ENCODE measurements around the gene DHPS.
A peak's percentile ranks its signal among the peaks of the same experiment; 100 is the strongest.

The DHPS gene

GRCh38 chr19:12675940-12676339, 5.7 kb downstream of the DHPS start:
- DNase-seq (ENCODE audit: low read depth in 1 of 2, low spot score in 1 of 2) = no peak

GRCh38 chr19:12675399-12675798, 6.3 kb downstream of the DHPS start:
- no peak for DNase-seq (ENCODE audit: low read depth in 1 of 2, low spot score in 1 of 2)

GRCh38 chr19:12672744-12673143, 8.9 kb downstream of the DHPS start:
- no peak for DNase-seq (ENCODE audit: low read depth in 1 of 2, low spot score in 1 of 2)

- DNase-seq (ENCODE audit: low read depth in 1 of 2, low spot score in 1 of 2) = no peak
Measured at GRCh38 chr19:12670159-12670928, 11.3 kb downstream of the DHPS start.

- DNase-seq (ENCODE audit: low read depth in 1 of 2, low spot score in 1 of 2) = peak; percentile 54 to 62
Measured at GRCh38 chr19:12669270-12670158, 12.2 kb downstream of the DHPS start.

GRCh38 chr19:12668932-12669269, 12.8 kb downstream of the DHPS start:
- peak; percentile 29 to 49 for DNase-seq (ENCODE audit: low read depth in 1 of 2, low spot score in 1 of 2)

GRCh38 chr19:12668346-12668745, 13.3 kb downstream of the DHPS start:
- DNase-seq (ENCODE audit: low read depth in 1 of 2, low spot score in 1 of 2) = no peak

GRCh38 chr19:12667731-12668302, 13.9 kb downstream of the DHPS start:
- no peak for DNase-seq (ENCODE audit: low read depth in 1 of 2, low spot score in 1 of 2)

- DNase-seq (ENCODE audit: low read depth in 1 of 2, low spot score in 1 of 2) = peak; percentile 67 to 81
Measured at GRCh38 chr19:12666265-12667048, 15.2 kb downstream of the DHPS start, which contains the start of the genes MAN2B1 and WDR83. MAN2B1 (minus strand) TSS chr19:12666742; CDS start chr19:12666701, 41 bp downstream. WDR83 (plus strand) TSS chr19:12666807; CDS start chr19:12669791, 2,984 bp downstream.

- no peak for DNase-seq (ENCODE audit: low read depth in 1 of 2, low spot score in 1 of 2)
Measured at GRCh38 chr19:12665671-12666264, 15.9 kb downstream of the DHPS start.

GRCh38 chr19:12665281-12665573, 16.5 kb downstream of the DHPS start:
- DNase-seq (ENCODE audit: low read depth in 1 of 2, low spot score in 1 of 2) = peak in 1 of 2 donors; percentile 22

- DNase-seq (ENCODE audit: low read depth in 1 of 2, low spot score in 1 of 2) = no peak
Measured at GRCh38 chr19:12664406-12665280, 17.0 kb downstream of the DHPS start.

GRCh38 chr19:12660980-12661379, 20.7 kb downstream of the DHPS start:
- DNase-seq (ENCODE audit: low read depth in 1 of 2, low spot score in 1 of 2) = no peak

- DNase-seq (ENCODE audit: low read depth in 1 of 2, low spot score in 1 of 2) = no peak
Measured at GRCh38 chr19:12657966-12658365, 23.7 kb downstream of the DHPS start.

GRCh38 chr19:12656899-12657571, 24.6 kb downstream of the DHPS start:
- DNase-seq (ENCODE audit: low read depth in 1 of 2, low spot score in 1 of 2) = no peak

GRCh38 chr19:12655546-12655945, 26.1 kb downstream of the DHPS start:
- DNase-seq (ENCODE audit: low read depth in 1 of 2, low spot score in 1 of 2) = no peak

- DNase-seq (ENCODE audit: low read depth in 1 of 2, low spot score in 1 of 2) = no peak
Measured at GRCh38 chr19:12652219-12652618, 29.5 kb downstream of the DHPS start.

GRCh38 chr19:12649941-12650340, 31.7 kb downstream of the DHPS start:
- DNase-seq (ENCODE audit: low read depth in 1 of 2, low spot score in 1 of 2) = no peak

- no peak for DNase-seq (ENCODE audit: low read depth in 1 of 2, low spot score in 1 of 2)
Measured at GRCh38 chr19:12648088-12648487, 33.6 kb downstream of the DHPS start.
